Measurements from ENCODE around the gene DDX55. TPM values are rescaled to one million over a fixed set of nuclear protein-coding genes. Genes with fewer than 3 reads are reported as not detected.

The DDX55 gene
- polyA plus RNA-seq, 1 donor from 2014 or later, result 58.8 TPM

DNA sequence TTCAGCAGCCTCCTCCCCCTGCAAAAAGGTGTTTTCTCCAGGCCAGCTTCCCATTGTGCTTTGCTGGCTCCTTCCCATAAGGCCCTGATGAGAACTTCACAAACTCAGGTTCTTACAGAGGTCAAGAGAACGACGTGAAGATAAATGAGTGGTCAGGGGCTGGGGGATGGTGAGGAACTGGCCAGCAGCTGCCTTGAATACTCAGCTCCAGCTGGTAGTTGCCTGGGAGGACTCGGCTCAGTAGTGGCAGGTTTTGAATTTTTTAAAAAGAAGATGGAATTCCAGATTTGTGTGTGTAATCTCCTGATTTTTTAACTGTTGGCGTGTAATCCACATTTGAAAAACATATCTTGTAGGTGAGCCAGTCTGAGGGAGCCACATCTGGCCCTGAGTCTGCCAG, 5.9 kb downstream of the DDX55 start:
- Histone ChIP-seq H3K9ac (ENCODE audit: low read length) (no peak overlapping the region), H3K4me3 (ENCODE audit: low read length) (no peak overlapping the region), H3K27me3 (ENCODE audit: insufficient read depth, low read depth, low read length) (no peaks in the 10 kb centered on the region), H3K9me3 (ENCODE audit: low read length) (no peaks in the 10 kb centered on the region), H4K20me1 (ENCODE audit: insufficient read depth) (no peaks in the 10 kb centered on the region), H3K36me3 (ENCODE audit: insufficient read depth, low read length) (no peaks in the 10 kb centered on the region), H2AFZ (ENCODE audit: low read depth, low read length) (no peak overlapping the region), H3K27ac (ENCODE audit: low read length) (no peak overlapping the region), H3F3A (ENCODE audit: insufficient read depth, low read length, poor library complexity, severe bottlenecking) (no peaks in the 10 kb centered on the region), H3K9me2 (ENCODE audit: insufficient read depth, low read length) (no peaks in the 10 kb centered on the region), H3K79me2 (replicated peaks; ENCODE audit: insufficient read depth, low read length) (peaks cover 26% of the 10 kb centered on the region), H3K4me2 (ENCODE audit: low read length) (no peak overlapping the region)
- TF ChIP-seq RAD21 (conservative IDR thresholded peaks at IDR 0.05), result no peak
- no peak for TF ChIP-seq MXI1 (conservative IDR thresholded peaks at IDR 0.05; ENCODE audit: poor library complexity, severe bottlenecking)
- TF ChIP-seq TAF1 (IDR thresholded peaks at IDR 0.05; ENCODE audit: low read depth), result no peak
- TF ChIP-seq, protein P1, sequence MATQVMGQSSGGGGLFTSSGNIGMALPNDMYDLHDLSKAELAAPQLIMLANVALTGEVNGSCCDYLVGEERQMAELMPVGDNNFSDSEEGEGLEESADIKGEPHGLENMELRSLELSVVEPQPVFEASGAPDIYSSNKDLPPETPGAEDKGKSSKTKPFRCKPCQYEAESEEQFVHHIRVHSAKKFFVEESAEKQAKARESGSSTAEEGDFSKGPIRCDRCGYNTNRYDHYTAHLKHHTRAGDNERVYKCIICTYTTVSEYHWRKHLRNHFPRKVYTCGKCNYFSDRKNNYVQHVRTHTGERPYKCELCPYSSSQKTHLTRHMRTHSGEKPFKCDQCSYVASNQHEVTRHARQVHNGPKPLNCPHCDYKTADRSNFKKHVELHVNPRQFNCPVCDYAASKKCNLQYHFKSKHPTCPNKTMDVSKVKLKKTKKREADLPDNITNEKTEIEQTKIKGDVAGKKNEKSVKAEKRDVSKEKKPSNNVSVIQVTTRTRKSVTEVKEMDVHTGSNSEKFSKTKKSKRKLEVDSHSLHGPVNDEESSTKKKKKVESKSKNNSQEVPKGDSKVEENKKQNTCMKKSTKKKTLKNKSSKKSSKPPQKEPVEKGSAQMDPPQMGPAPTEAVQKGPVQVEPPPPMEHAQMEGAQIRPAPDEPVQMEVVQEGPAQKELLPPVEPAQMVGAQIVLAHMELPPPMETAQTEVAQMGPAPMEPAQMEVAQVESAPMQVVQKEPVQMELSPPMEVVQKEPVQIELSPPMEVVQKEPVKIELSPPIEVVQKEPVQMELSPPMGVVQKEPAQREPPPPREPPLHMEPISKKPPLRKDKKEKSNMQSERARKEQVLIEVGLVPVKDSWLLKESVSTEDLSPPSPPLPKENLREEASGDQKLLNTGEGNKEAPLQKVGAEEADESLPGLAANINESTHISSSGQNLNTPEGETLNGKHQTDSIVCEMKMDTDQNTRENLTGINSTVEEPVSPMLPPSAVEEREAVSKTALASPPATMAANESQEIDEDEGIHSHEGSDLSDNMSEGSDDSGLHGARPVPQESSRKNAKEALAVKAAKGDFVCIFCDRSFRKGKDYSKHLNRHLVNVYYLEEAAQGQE (IDR thresholded peaks at IDR 0.05; ENCODE audit: borderline replicate concordance), result no peak
- no peak for TF ChIP-seq EZH2 (IDR thresholded peaks at IDR 0.05; ENCODE audit: borderline replicate concordance, insufficient read depth, low read length, poor library complexity, severe bottlenecking)
- no peak for TF ChIP-seq EP300 (conservative IDR thresholded peaks at IDR 0.05; ENCODE audit: poor library complexity, severe bottlenecking)

DNA sequence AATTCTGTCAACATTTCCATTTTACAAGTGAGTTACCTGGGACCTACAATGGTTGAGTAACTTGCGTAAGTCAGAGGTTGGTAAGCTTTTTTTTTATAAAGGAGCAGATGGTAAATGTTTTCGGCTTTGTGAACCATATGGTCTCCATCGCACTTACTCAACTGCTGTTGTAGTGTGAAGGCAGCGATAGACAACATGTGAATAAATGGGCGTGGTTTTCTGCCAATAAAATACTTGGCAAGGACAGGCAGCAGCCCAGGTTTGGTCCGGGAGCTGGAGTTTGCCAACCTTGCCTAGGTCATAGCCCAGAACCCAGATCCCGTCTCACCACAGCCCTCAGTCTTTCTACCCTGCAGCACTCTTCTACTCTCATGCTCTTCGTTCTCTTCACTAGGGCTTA, 6.3 kb downstream of the DDX55 start:
- no peaks in the 10 kb centered on the region for H3F3A ChIP-seq (ENCODE audit: insufficient read depth, low read length, poor library complexity, severe bottlenecking)
- H4K20me1 ChIP-seq (ENCODE audit: insufficient read depth), result no peaks in the 10 kb centered on the region
- H3K4me2 ChIP-seq (ENCODE audit: low read length), result no peak overlapping the region
- H3K9me3 ChIP-seq (ENCODE audit: low read length), result no peaks in the 10 kb centered on the region
- H3K4me3 ChIP-seq (ENCODE audit: low read length), result no peak overlapping the region
- TF ChIP-seq SMC3 (conservative IDR thresholded peaks at IDR 0.05; ENCODE audit: poor library complexity) (no peak), TAF1 (IDR thresholded peaks at IDR 0.05; ENCODE audit: low read depth) (no peak), EP300 (conservative IDR thresholded peaks at IDR 0.05; ENCODE audit: poor library complexity, severe bottlenecking) (no peak), RAD21 (conservative IDR thresholded peaks at IDR 0.05) (no peak), EZH2 (IDR thresholded peaks at IDR 0.05; ENCODE audit: borderline replicate concordance, insufficient read depth, low read length, poor library complexity, severe bottlenecking) (no peak), POLR2AphosphoS5 (IDR thresholded peaks at IDR 0.05) (no peak), MXI1 (conservative IDR thresholded peaks at IDR 0.05; ENCODE audit: poor library complexity, severe bottlenecking) (no peak)
- TF ChIP-seq, protein P2, sequence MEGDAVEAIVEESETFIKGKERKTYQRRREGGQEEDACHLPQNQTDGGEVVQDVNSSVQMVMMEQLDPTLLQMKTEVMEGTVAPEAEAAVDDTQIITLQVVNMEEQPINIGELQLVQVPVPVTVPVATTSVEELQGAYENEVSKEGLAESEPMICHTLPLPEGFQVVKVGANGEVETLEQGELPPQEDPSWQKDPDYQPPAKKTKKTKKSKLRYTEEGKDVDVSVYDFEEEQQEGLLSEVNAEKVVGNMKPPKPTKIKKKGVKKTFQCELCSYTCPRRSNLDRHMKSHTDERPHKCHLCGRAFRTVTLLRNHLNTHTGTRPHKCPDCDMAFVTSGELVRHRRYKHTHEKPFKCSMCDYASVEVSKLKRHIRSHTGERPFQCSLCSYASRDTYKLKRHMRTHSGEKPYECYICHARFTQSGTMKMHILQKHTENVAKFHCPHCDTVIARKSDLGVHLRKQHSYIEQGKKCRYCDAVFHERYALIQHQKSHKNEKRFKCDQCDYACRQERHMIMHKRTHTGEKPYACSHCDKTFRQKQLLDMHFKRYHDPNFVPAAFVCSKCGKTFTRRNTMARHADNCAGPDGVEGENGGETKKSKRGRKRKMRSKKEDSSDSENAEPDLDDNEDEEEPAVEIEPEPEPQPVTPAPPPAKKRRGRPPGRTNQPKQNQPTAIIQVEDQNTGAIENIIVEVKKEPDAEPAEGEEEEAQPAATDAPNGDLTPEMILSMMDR (IDR thresholded peaks at IDR 0.05; ENCODE audit: poor library complexity, severe bottlenecking), result no peak
- TF ChIP-seq, protein P1 (IDR thresholded peaks at IDR 0.05; ENCODE audit: borderline replicate concordance), result no peak
- H2AFZ ChIP-seq (ENCODE audit: low read depth, low read length), result no peak overlapping the region
- H3K79me2 ChIP-seq (replicated peaks; ENCODE audit: insufficient read depth, low read length), result peaks cover 22% of the 10 kb centered on the region
- H3K9ac ChIP-seq (ENCODE audit: low read length), result no peak overlapping the region
- H3K36me3 ChIP-seq (ENCODE audit: insufficient read depth, low read length), result no peaks in the 10 kb centered on the region
- H3K9me2 ChIP-seq (ENCODE audit: insufficient read depth, low read length), result no peaks in the 10 kb centered on the region
- H3K27me3 ChIP-seq (ENCODE audit: insufficient read depth, low read depth, low read length), result no peaks in the 10 kb centered on the region
- no peak overlapping the region for H3K27ac ChIP-seq (ENCODE audit: low read length)
